PC-3 (cell line): ENCODE measurements around the gene DMD. TPM values are rescaled to one million over a fixed set of nuclear protein-coding genes. Genes with fewer than 3 reads are reported as not detected.

Experiments
- ATAC-seq: fragments of 200-7000 bp; cut with Tn5 transposase; 2 replicates; pipeline ENCODE4 v1.9.1; 2020; ENCODE audit warnings: mild to moderate bottlenecking, moderate library complexity
- BruUV-seq: library from RNA; stranded (reverse); fragments of 400-500 nt; replicated peaks from 2 replicates; lab custom pipeline; 2021; lab: Mats Ljungman, UMichigan
- CTCF ChIA-PET: fragments of 300-600 bp; sonication (Branson Sonifier 250); formaldehyde crosslinking; loops from one replicate; lab custom pipeline; 2022; ENCODE audit warnings: antibody characterized with exemption; lab: Charles Lee
- POLR2A ChIA-PET: fragments of 300-600 bp; sonication (Branson Sonifier 250); formaldehyde crosslinking; loops from one replicate; lab custom pipeline; 2022; ENCODE audit warnings: antibody characterized with exemption; ENCODE audit not compliant: unreplicated experiment; lab: Charles Lee
- DNase-seq: peaks from one replicate; pipeline ENCODE4 v3.0.0-alpha.2; 2015
- H2AFZ ChIP-seq: fragments of 300-600 bp; sonication (generic); 2 replicates; pipeline ENCODE4 v1.6.0; 2016; ENCODE audit warnings: antibody characterized with exemption, low read length
- H3F3A ChIP-seq: fragments of 300-600 bp; sonication (generic); one replicate; pipeline ENCODE4 v1.6.0; 2017; ENCODE audit warnings: antibody characterized with exemption, low read length, control low read depth, mild to moderate bottlenecking; ENCODE audit not compliant: unreplicated experiment
- H3K27ac ChIP-seq: fragments of 300-600 bp; sonication (generic); 2 replicates; pipeline ENCODE4 v1.5.1; 2016; ENCODE audit warnings: mild to moderate bottlenecking, low read length
- H3K27me3 ChIP-seq: fragments of 300-600 bp; sonication (generic); 2 replicates; pipeline ENCODE4 v1.6.1; 2016; ENCODE audit warnings: low read length, mixed read lengths
- H3K36me3 ChIP-seq: fragments of 300-600 bp; sonication (generic); 2 replicates; pipeline ENCODE4 v1.6.1; 2016; ENCODE audit warnings: low read depth, mixed run types, low read length, mixed read lengths
- H3K4me1 ChIP-seq: fragments of 300-600 bp; sonication (generic); 2 replicates; pipeline ENCODE4 v1.5.1; 2016; ENCODE audit warnings: low read length; ENCODE audit not compliant: insufficient read depth
- H3K4me2 ChIP-seq: fragments of 300-600 bp; sonication (generic); 2 replicates; pipeline ENCODE4 v1.6.0; 2016; ENCODE audit warnings: low read length
- H3K4me3 ChIP-seq: fragments of 300-600 bp; sonication (generic); 2 replicates; pipeline ENCODE4 v1.5.1; 2016; ENCODE audit warnings: mild to moderate bottlenecking, low read length, mixed read lengths
- H3K79me2 ChIP-seq: fragments of 300-600 bp; sonication (generic); 2 replicates; pipeline ENCODE4 v1.6.1; 2017; ENCODE audit warnings: low read length, mixed read lengths
- H3K9ac ChIP-seq: fragments of 300-600 bp; sonication (generic); 2 replicates; pipeline ENCODE4 v1.6.0; 2016; ENCODE audit warnings: mild to moderate bottlenecking, low read length
- H3K9me2 ChIP-seq: fragments of 300-600 bp; sonication (generic); replicated peaks from 2 replicates; pipeline ENCODE4 v1.6.1; 2016; ENCODE audit warnings: mixed run types, low read length, mixed read lengths
- H3K9me3 ChIP-seq: fragments of 300-600 bp; sonication (generic); 2 replicates; pipeline ENCODE4 v1.6.1; 2016; ENCODE audit warnings: low read length, mixed read lengths
- H4K20me1 ChIP-seq: fragments of 300-600 bp; sonication (generic); 2 replicates; pipeline ENCODE4 v1.6.1; 2016; ENCODE audit warnings: low read length, mixed read lengths
- EZH2 ChIP-seq: fragments of 300-600 bp; sonication (generic); IDR thresholded peaks from one replicate; pipeline ENCODE4 v1.6.1; 2017; ENCODE audit warnings: antibody characterized with exemption, mild to moderate bottlenecking, low read length; ENCODE audit not compliant: unreplicated experiment
- EZH2phosphoT487 ChIP-seq: fragments of 300-600 bp; sonication (generic); IDR thresholded peaks from 2 replicates; pipeline ENCODE4 v1.6.1; 2018; ENCODE audit warnings: mild to moderate bottlenecking, antibody characterized with exemption, low read length, borderline replicate concordance
- intact Hi-C: fragments of 100-400 bp; cut with micrococcal nuclease; formaldehyde crosslinking; loops from 2 replicates; pipeline ENCODE4 v1.9.0; 2023
- total RNA-seq: library from RNA; depleted of rRNA; stranded (reverse); fragments of >200 nt; gene quantifications from 2 replicates; pipeline ENCODE4 v1.2.3, GENCODE V29; 2014
- TF ChIP-seq, protein P1 (sequence below): fragments of 300-600 bp; sonication (generic); conservative IDR thresholded peaks from 2 replicates; pipeline ENCODE4 v1.5.1; 2017; ENCODE audit warnings: antibody characterized with exemption, low read depth, mild to moderate bottlenecking, low read length

DMD gene
- total RNA-seq, 1 experiment from 2014 or later = not detected

- Histone ChIP-seq H3K27me3 (no peaks in the 10 kb centered on the region), H3K4me2 (no peak overlapping the region), H3K36me3 (no peaks in the 10 kb centered on the region), H3K4me1 (no peaks in the 10 kb centered on the region), H4K20me1 (no peaks in the 10 kb centered on the region), H3K9ac (no peak overlapping the region), H3K79me2 (no peaks in the 10 kb centered on the region), H2AFZ (no peak overlapping the region), H3K4me3 (no peak overlapping the region), H3F3A (no peaks in the 10 kb centered on the region), H3K27ac (no peak overlapping the region), H3K9me2 (no peaks in the 10 kb centered on the region), H3K9me3 (no peaks in the 10 kb centered on the region)
- ATAC-seq = no peak
- DNase-seq = no peak
- BruUV-seq = no TSS peak
- intact Hi-C loops = no loop called here
- TF ChIP-seq, protein P1, sequence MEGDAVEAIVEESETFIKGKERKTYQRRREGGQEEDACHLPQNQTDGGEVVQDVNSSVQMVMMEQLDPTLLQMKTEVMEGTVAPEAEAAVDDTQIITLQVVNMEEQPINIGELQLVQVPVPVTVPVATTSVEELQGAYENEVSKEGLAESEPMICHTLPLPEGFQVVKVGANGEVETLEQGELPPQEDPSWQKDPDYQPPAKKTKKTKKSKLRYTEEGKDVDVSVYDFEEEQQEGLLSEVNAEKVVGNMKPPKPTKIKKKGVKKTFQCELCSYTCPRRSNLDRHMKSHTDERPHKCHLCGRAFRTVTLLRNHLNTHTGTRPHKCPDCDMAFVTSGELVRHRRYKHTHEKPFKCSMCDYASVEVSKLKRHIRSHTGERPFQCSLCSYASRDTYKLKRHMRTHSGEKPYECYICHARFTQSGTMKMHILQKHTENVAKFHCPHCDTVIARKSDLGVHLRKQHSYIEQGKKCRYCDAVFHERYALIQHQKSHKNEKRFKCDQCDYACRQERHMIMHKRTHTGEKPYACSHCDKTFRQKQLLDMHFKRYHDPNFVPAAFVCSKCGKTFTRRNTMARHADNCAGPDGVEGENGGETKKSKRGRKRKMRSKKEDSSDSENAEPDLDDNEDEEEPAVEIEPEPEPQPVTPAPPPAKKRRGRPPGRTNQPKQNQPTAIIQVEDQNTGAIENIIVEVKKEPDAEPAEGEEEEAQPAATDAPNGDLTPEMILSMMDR = no peak
- CTCF ChIA-PET = no interaction called here
- POLR2A ChIA-PET = no interaction called here
These were observed 1610.5 kb downstream of the DMD start for GRCh38 chrX:31600823-31601222.

DNA sequence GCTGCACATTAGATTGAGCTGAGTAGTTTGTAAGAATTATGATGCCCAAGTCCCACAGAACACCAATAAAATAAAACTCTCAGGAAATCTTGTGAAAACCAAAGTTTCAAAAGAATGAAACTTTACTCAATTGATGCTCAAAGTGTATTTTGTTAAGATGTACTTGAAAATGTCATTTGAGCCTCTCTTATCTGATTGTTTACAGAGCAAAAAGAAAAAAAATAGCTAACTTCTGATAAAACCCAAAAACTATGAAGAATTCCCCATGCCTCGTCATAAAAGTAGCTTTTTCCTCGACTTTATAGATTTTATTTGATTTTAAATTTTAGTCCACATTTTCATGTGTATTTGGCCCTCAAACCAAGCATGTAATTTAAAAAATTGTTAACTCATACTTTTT lies 1618.0 kb downstream of the DMD start:
- ChIA-PET CTCF (no interaction called here), POLR2A (no interaction called here)
- H4K20me1 ChIP-seq = no peaks in the 10 kb centered on the region
- H3F3A ChIP-seq = no peaks in the 10 kb centered on the region
- no peaks in the 10 kb centered on the region for H3K4me1 ChIP-seq
- no peaks in the 10 kb centered on the region for H3K79me2 ChIP-seq
- intact Hi-C loops = no loop called here
- no TSS peak for BruUV-seq
- ATAC-seq = no peak
- no peaks in the 10 kb centered on the region for H3K27me3 ChIP-seq
- no peaks in the 10 kb centered on the region for H3K36me3 ChIP-seq
- no peak overlapping the region for H3K27ac ChIP-seq
- no peaks in the 10 kb centered on the region for H3K9me3 ChIP-seq
- no peak overlapping the region for H3K4me2 ChIP-seq
- H2AFZ ChIP-seq = no peak overlapping the region
- no peak for TF ChIP-seq EZH2phosphoT487
- TF ChIP-seq, protein P1 = no peak
- TF ChIP-seq EZH2 = no peak
- DNase-seq = no peak
- no peak overlapping the region for H3K9ac ChIP-seq
- no peaks in the 10 kb centered on the region for H3K9me2 ChIP-seq
- H3K4me3 ChIP-seq = no peak overlapping the region

- ATAC-seq = no peak
- no peaks in the 10 kb centered on the region for H3K27me3 ChIP-seq
These were observed 1620.0 kb downstream of the DMD start for GRCh38 chrX:31591355-31591754.

More at GRCh38 chrX:31591355-31591754, 1620.0 kb downstream of the DMD start:
- Histone ChIP-seq H3K9me2 (no peaks in the 10 kb centered on the region), H3K9ac (no peak overlapping the region), H4K20me1 (no peaks in the 10 kb centered on the region), H3K4me1 (no peaks in the 10 kb centered on the region), H3K9me3 (no peaks in the 10 kb centered on the region), H3K36me3 (no peaks in the 10 kb centered on the region), H2AFZ (no peak overlapping the region), H3K4me3 (no peak overlapping the region), H3K79me2 (no peaks in the 10 kb centered on the region), H3F3A (no peaks in the 10 kb centered on the region), H3K27ac (no peak overlapping the region), H3K4me2 (no peak overlapping the region)
- no peak for DNase-seq
- CTCF ChIA-PET = no interaction called here
- BruUV-seq = no TSS peak
- POLR2A ChIA-PET = no interaction called here
- intact Hi-C loops = no loop called here
- TF ChIP-seq, protein P1 = no peak
- no peak for TF ChIP-seq EZH2
- TF ChIP-seq EZH2phosphoT487 = no peak
